ENCODE measurements around the gene SLCO3A1.

SLCO3A1 gene

DNA sequence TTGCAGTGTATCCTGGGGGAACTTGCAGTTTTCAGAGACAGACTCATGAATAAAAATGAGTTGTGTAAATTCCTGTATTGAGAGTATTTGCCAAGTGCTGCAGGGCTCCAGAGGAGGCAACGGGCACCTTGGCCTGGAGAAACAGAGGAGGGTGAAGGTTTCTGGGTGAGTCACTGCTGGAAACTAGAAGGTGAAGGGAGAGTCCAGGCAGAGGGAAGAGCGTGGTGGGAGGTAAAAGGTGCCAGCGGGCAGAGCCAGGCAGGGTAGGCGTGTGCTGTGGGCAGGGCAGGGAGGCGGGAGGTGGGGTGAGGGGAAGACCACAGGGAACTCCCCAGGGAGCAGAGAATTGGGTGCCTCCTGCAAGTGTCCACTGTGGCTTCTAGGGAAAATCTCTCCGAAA, 120.8 kb downstream of the SLCO3A1 start:
- no peaks in the 10 kb centered on the region for H3K4me1 ChIP-seq (ENCODE audit: insufficient read depth, low read length, poor library complexity, severe bottlenecking)
- no peak overlapping the region for H2AFZ ChIP-seq (ENCODE audit: low read length)
- no peak overlapping the region for H3K4me3 ChIP-seq (ENCODE audit: low read length, poor library complexity, severe bottlenecking)
- H3K36me3 ChIP-seq (ENCODE audit: insufficient read depth, low read length) = no peaks in the 10 kb centered on the region
- H3K9me3 ChIP-seq (ENCODE audit: insufficient read depth, low read depth, low read length) = no peaks in the 10 kb centered on the region
- no peak overlapping the region for H3K9ac ChIP-seq (ENCODE audit: low read depth, low read length, poor library complexity, severe bottlenecking)
- no peaks in the 10 kb centered on the region for H3K9me2 ChIP-seq (replicated peaks; ENCODE audit: low read depth, low read length)
- no peaks in the 10 kb centered on the region for H3F3A ChIP-seq (ENCODE audit: low read depth)
- H3K27me3 ChIP-seq (ENCODE audit: insufficient read depth, low read length, poor library complexity, severe bottlenecking) = no peaks in the 10 kb centered on the region
- no peaks in the 10 kb centered on the region for H4K20me1 ChIP-seq (ENCODE audit: insufficient read depth, low read length, poor library complexity, severe bottlenecking)
- no peaks in the 10 kb centered on the region for H3K79me2 ChIP-seq (ENCODE audit: insufficient read depth, low read length)
- TF ChIP-seq EZH2phosphoT487 (IDR thresholded peaks at IDR 0.05; ENCODE audit: borderline replicate concordance) = no peak
- TF ChIP-seq, protein P1, sequence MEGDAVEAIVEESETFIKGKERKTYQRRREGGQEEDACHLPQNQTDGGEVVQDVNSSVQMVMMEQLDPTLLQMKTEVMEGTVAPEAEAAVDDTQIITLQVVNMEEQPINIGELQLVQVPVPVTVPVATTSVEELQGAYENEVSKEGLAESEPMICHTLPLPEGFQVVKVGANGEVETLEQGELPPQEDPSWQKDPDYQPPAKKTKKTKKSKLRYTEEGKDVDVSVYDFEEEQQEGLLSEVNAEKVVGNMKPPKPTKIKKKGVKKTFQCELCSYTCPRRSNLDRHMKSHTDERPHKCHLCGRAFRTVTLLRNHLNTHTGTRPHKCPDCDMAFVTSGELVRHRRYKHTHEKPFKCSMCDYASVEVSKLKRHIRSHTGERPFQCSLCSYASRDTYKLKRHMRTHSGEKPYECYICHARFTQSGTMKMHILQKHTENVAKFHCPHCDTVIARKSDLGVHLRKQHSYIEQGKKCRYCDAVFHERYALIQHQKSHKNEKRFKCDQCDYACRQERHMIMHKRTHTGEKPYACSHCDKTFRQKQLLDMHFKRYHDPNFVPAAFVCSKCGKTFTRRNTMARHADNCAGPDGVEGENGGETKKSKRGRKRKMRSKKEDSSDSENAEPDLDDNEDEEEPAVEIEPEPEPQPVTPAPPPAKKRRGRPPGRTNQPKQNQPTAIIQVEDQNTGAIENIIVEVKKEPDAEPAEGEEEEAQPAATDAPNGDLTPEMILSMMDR (conservative IDR thresholded peaks at IDR 0.05; ENCODE audit: low read length) = no peak
- no peak overlapping the region for H3K4me2 ChIP-seq (ENCODE audit: low read depth, low read length, poor library complexity, severe bottlenecking)

DNA sequence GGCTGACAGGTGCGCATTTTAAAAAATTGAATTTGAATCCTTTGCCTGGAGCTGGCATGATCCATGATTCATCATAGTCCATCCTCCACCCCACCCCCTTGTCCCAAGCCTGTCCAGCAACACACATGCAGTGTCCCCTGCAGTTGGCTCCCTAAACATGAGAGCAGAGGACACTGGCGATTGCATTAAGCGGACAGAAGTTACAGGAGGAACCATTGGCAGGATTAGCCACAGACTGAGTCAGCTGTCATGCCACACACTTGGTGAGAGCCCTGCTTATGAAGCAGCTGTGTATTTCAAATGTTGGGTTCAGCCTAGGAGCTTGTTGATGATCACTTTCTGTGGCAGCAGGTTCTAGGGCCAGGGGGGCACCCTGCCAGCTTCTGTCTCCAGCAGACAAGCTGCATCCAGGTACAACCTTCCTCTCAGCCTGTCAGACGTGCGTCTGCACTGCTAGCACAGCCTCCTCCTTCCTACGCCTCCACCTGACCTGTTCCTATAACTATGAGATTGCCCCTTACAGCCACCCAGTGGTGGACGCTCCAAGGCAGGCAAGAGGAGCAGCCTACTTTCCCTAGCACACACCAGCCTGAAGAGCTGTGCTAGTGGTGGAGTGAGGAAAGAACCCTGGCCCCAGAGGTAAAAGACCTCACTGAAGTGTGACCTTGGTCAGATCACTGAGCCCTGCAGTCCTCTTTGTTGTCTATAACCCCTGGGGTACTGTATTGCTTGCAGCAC, 121.9 kb downstream of the SLCO3A1 start:
- Histone ChIP-seq H3K36me3 (ENCODE audit: insufficient read depth, low read length) (no peaks in the 10 kb centered on the region), H2AFZ (ENCODE audit: low read length) (no peak overlapping the region), H3K4me3 (ENCODE audit: low read length, poor library complexity, severe bottlenecking) (no peak overlapping the region), H3K9me3 (ENCODE audit: insufficient read depth, low read depth, low read length) (no peaks in the 10 kb centered on the region), H3K9me2 (replicated peaks; ENCODE audit: low read depth, low read length) (no peaks in the 10 kb centered on the region), H3K9ac (ENCODE audit: low read depth, low read length, poor library complexity, severe bottlenecking) (no peak overlapping the region), H4K20me1 (ENCODE audit: insufficient read depth, low read length, poor library complexity, severe bottlenecking) (no peaks in the 10 kb centered on the region), H3F3A (ENCODE audit: low read depth) (no peaks in the 10 kb centered on the region), H3K4me1 (ENCODE audit: insufficient read depth, low read length, poor library complexity, severe bottlenecking) (no peaks in the 10 kb centered on the region), H3K79me2 (ENCODE audit: insufficient read depth, low read length) (no peaks in the 10 kb centered on the region), H3K4me2 (ENCODE audit: low read depth, low read length, poor library complexity, severe bottlenecking) (no peak overlapping the region), H3K27me3 (ENCODE audit: insufficient read depth, low read length, poor library complexity, severe bottlenecking) (no peaks in the 10 kb centered on the region)
- TF ChIP-seq, protein P1 (conservative IDR thresholded peaks at IDR 0.05; ENCODE audit: low read length) = no peak
- TF ChIP-seq EZH2phosphoT487 (IDR thresholded peaks at IDR 0.05; ENCODE audit: borderline replicate concordance) = no peak

DNA sequence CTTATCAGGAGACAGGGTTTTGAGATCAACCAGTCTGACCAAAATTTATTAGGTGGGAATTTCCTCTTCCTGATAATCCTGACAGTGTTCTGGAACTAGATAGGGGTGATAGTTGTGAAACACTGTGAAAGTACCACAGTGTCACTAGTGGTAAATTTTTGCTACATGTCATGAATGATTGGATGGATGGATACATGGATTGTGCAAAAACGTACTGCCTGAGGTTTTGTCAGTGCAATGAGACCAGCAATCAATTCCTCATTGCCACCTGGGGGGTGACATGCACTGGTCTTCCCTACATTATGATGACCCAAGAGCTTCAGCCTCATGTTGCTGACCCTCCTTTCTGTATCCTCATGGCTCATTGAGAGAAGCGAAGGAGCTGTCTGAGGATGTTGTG, 123.5 kb downstream of the SLCO3A1 start:
- Histone ChIP-seq H4K20me1 (ENCODE audit: insufficient read depth, low read length, poor library complexity, severe bottlenecking) (no peaks in the 10 kb centered on the region), H3K9ac (ENCODE audit: low read depth, low read length, poor library complexity, severe bottlenecking) (no peak overlapping the region), H3K9me3 (ENCODE audit: insufficient read depth, low read depth, low read length) (no peaks in the 10 kb centered on the region), H2AFZ (ENCODE audit: low read length) (no peak overlapping the region), H3K4me2 (ENCODE audit: low read depth, low read length, poor library complexity, severe bottlenecking) (no peak overlapping the region), H3K79me2 (ENCODE audit: insufficient read depth, low read length) (no peaks in the 10 kb centered on the region), H3K27me3 (ENCODE audit: insufficient read depth, low read length, poor library complexity, severe bottlenecking) (no peaks in the 10 kb centered on the region), H3K36me3 (ENCODE audit: insufficient read depth, low read length) (no peaks in the 10 kb centered on the region), H3F3A (ENCODE audit: low read depth) (no peaks in the 10 kb centered on the region), H3K9me2 (replicated peaks; ENCODE audit: low read depth, low read length) (no peaks in the 10 kb centered on the region), H3K4me3 (ENCODE audit: low read length, poor library complexity, severe bottlenecking) (no peak overlapping the region), H3K4me1 (ENCODE audit: insufficient read depth, low read length, poor library complexity, severe bottlenecking) (no peaks in the 10 kb centered on the region)
- TF ChIP-seq EZH2phosphoT487 (IDR thresholded peaks at IDR 0.05; ENCODE audit: borderline replicate concordance) = no peak
- TF ChIP-seq, protein P1 (conservative IDR thresholded peaks at IDR 0.05; ENCODE audit: low read length) = no peak

All from Loucy (cell line).